GM19025 (cell line): ENCODE results near the gene GMPR2.

ENCODE experiments used
- ATAC-seq: cut with Tn5 transposase; IDR thresholded peaks from one replicate; pipeline ENCODE4 v1.9.1; 2021; ENCODE audit warnings: mild to moderate bottlenecking, low read depth, moderate library complexity; ENCODE audit not compliant: unreplicated experiment

Gene GMPR2

DNA sequence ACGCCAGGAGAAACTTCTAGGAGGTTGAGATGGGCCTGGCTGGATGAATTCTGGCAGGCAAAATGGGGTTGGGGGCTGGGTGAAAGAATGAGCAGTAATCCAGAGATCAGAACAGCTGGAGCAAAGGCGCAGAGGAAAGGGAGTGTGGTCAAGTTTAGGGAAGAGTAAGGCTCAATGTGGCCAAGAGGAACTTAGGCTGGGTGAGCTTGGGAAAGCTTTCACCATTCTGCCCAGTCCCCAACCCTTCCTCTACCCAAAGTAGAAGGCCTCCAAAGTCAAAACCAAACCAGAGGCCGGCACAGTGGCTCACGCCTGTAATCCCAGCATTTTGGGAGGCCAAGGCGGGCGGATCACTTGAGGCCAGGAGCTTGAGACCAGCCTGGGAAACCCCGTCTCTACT, 48.9 kb downstream of the GMPR2 start:
- no peak for ATAC-seq

DNA sequence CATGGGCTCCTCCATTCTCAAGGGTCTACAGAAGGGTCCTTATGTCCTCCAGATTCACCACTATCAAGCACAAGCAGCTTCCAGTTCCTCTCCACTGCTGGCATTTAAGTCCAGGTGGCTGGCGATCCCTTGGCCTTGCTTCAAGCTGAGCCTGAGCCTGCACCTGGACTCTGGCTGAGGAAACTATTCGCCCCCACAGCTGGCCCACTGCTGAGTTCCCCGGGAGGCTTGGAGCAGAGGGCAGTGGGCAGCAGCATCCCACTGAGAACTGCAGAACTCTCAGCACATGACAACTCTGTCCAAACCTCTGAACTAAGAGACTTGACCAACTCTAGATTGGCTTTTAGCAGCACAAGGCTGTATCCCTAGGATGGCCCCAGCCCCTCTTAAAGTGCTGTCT, 50.0 kb downstream of the GMPR2 start:
- no peak for ATAC-seq

DNA sequence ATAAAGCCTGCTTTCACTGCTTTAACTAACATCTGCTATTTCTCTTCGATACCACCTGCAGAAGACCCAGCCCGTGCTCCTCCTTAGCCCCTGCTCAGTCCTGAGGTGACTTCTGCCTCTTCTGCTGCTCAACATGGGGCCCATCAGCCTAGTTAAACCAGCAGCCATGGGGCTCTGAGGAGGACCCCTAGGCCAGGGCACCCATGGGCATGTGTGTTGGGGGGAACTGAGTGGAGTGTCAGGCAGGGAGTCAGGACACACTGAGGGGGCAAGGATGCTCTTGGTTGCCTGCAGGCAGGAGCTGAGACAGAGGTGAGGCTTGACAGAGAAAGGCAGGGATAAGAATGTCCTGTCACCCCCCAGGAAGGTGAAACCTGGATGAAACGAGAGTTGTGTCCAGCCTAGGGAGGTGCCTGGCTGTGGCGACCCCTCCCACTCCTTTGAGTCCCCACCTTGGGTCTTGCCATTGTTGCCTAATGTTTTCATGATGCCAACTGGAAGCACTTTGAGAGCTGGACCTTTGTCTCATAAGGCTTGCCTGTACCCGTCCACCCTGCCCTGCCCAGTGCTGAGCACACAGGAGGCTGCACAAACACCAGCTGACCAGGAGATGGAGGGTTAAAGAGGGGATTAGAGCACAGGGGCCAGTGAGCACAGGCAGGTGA, 51.2 kb downstream of the GMPR2 start:
- ATAC-seq = no peak

DNA sequence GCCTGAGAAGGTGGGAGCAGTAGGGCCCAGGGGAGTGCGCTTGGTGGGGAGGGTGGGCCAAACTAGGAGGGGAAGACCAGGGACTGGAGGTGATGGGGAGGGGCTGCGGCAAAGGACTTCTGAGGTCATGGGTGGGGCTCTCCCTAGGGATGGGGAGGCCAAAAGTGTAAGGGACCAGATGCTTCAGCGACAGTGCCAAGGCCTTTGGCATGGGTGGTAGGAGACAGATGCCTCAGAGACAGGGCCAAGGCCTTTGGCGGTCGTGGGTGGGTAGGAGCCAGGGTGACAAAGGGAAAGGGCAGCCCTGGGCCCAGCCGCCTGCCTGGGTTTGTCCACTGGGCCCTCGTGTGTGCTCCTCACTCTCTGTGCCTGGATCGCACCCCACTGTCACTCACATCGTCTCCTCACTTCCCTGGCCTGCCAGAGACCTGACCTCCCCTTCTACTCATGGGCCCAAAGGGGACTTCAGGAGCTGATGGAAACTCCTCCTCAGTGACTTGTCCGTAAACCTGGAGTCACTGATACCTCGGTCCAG, 51.8 kb downstream of the GMPR2 start:
- ATAC-seq = no peak

DNA sequence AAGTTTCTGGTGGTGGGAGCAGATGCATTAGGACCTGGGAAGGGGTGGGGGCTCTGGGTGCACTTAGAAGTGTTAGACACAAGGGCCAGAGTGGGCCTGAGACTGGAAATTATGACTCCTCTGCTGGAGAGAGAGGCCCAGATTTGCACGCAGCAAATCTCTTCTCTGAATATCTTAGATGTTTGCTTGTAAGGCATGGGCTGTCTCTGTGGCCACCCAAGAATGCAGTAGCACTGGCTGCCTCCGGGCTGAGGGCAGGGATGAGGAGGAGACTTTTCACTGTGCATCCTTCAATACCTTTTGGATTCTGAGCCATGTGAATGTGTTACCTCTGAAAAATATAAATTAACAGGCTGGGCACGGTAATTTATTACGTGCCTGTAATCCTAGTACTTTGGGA, 52.6 kb downstream of the GMPR2 start:
- ATAC-seq = no peak

DNA sequence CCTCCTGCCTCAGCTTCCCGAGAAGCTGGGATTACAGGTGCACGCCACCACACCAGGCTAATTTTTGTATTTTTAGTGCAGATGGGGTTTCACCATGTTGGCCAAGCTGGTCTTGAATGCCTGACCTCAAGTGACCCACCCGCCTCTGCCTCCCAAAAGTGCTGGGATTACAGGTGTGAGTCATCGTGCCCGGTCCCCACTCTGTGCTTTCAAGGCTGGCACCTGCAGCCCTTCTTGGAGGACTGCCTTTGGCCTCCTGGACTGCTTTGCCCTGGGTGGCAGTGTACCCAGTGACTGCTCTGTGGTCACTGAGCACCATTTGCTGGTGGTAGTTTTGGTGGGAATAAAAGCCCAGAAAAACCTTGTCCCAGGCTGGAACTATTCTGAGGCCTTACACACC, 54.3 kb downstream of the GMPR2 start:
- no peak for ATAC-seq
